Measurements from ENCODE around the gene UBE2B. TPM values are rescaled to one million over a fixed set of nuclear protein-coding genes. Genes with fewer than 3 reads are reported as not detected.
"Not testable (repeated sequence)": the region's sequence is repeated elsewhere in the genome, so short reads cannot be mapped to it uniquely, and the experiment has no call there.

Gene UBE2B
- 21.5 and 30.6 TPM in 2 replicates for total RNA-seq (2012; rRNA removed)

- Histone ChIP-seq H3K4me2 (ENCODE audit: low read length) (peak within 1 kb of the TSS; percentile 89), H3K27me3 (ENCODE audit: control insufficient read depth, insufficient read depth, low read length) (no peaks in the 10 kb centered on the region), H3K4me1 (ENCODE audit: control insufficient read depth, insufficient read depth, low read length) (peaks cover 15% of the 10 kb centered on the region), H3K36me3 (ENCODE audit: insufficient read depth, low read length) (peaks cover 11% of the 10 kb centered on the region), H3K4me3 (ENCODE audit: low read length) (peak within 1 kb of the TSS; percentile 98), H3K9me3 (replicated peaks; ENCODE audit: low read length) (no peaks in the 10 kb centered on the region), H3K9ac (ENCODE audit: low read depth, low read length) (peak within 1 kb of the TSS; percentile 99)
Measured at GRCh38 chr5:134370871-134371833, at the start of gene UBE2B. TSS of gene UBE2B (plus strand) at chr5:134371569. CDS start at chr5:134371596, 27 bp downstream.

- H3K4me2 ChIP-seq (ENCODE audit: low read length) = no peak overlapping the region
Measured at GRCh38 chr5:134327327-134327726, 44.0 kb upstream of the UBE2B start.

GRCh38 chr5:134328619-134329018 is 42.8 kb upstream of the UBE2B start:
- Histone ChIP-seq H3K4me3 (ENCODE audit: low read length) (no peak overlapping the region), H3K27me3 (ENCODE audit: control insufficient read depth, insufficient read depth, low read length) (no peaks in the 10 kb centered on the region), H3K36me3 (ENCODE audit: insufficient read depth, low read length) (no peaks in the 10 kb centered on the region), H3K4me1 (ENCODE audit: control insufficient read depth, insufficient read depth, low read length) (no peaks in the 10 kb centered on the region), H3K4me2 (ENCODE audit: low read length) (no peak overlapping the region), H3K9ac (ENCODE audit: low read depth, low read length) (no peak overlapping the region), H3K9me3 (replicated peaks; ENCODE audit: low read length) (peaks cover 5% of the 10 kb centered on the region)

More at GRCh38 chr5:134327327-134327726, 44.0 kb upstream of the UBE2B start:
- Histone ChIP-seq H3K4me1 (ENCODE audit: control insufficient read depth, insufficient read depth, low read length) (no peaks in the 10 kb centered on the region), H3K9me3 (replicated peaks; ENCODE audit: low read length) (peaks cover 5% of the 10 kb centered on the region), H3K9ac (ENCODE audit: low read depth, low read length) (no peak overlapping the region), H3K4me3 (ENCODE audit: low read length) (no peak overlapping the region), H3K36me3 (ENCODE audit: insufficient read depth, low read length) (no peaks in the 10 kb centered on the region), H3K27me3 (ENCODE audit: control insufficient read depth, insufficient read depth, low read length) (no peaks in the 10 kb centered on the region)

GRCh38 chr5:134336833-134337232 is 34.5 kb upstream of the UBE2B start:
- not testable (repeated sequence) for H3K4me1 ChIP-seq (ENCODE audit: control insufficient read depth, insufficient read depth, low read length); H3K4me2 ChIP-seq (ENCODE audit: low read length); H3K9me3 ChIP-seq (replicated peaks; ENCODE audit: low read length); H3K9ac ChIP-seq (ENCODE audit: low read depth, low read length); H3K36me3 ChIP-seq (ENCODE audit: insufficient read depth, low read length); H3K4me3 ChIP-seq (ENCODE audit: low read length); H3K27me3 ChIP-seq (ENCODE audit: control insufficient read depth, insufficient read depth, low read length)

GRCh38 chr5:134343500-134343899 is 27.9 kb upstream of the UBE2B start:
- H3K9me3 ChIP-seq (replicated peaks; ENCODE audit: low read length); H3K4me1 ChIP-seq (ENCODE audit: control insufficient read depth, insufficient read depth, low read length); H3K4me2 ChIP-seq (ENCODE audit: low read length); H3K4me3 ChIP-seq (ENCODE audit: low read length); H3K9ac ChIP-seq (ENCODE audit: low read depth, low read length); H3K36me3 ChIP-seq (ENCODE audit: insufficient read depth, low read length); H3K27me3 ChIP-seq (ENCODE audit: control insufficient read depth, insufficient read depth, low read length): not testable (repeated sequence)

GRCh38 chr5:134345476-134345875 is 25.9 kb upstream of the UBE2B start:
- H3K4me1 ChIP-seq (ENCODE audit: control insufficient read depth, insufficient read depth, low read length); H3K4me3 ChIP-seq (ENCODE audit: low read length); H3K4me2 ChIP-seq (ENCODE audit: low read length); H3K27me3 ChIP-seq (ENCODE audit: control insufficient read depth, insufficient read depth, low read length); H3K9ac ChIP-seq (ENCODE audit: low read depth, low read length); H3K36me3 ChIP-seq (ENCODE audit: insufficient read depth, low read length); H3K9me3 ChIP-seq (replicated peaks; ENCODE audit: low read length): not testable (repeated sequence)

GRCh38 chr5:134345996-134346395 is 25.4 kb upstream of the UBE2B start:
- H3K4me2 ChIP-seq (ENCODE audit: low read length) = no peak overlapping the region

GRCh38 chr5:134349463-134349862 is 21.9 kb upstream of the UBE2B start:
- Histone ChIP-seq H3K4me2 (ENCODE audit: low read length) (no peak overlapping the region), H3K9me3 (replicated peaks; ENCODE audit: low read length) (no peaks in the 10 kb centered on the region), H3K4me1 (ENCODE audit: control insufficient read depth, insufficient read depth, low read length) (no peaks in the 10 kb centered on the region)

More at GRCh38 chr5:134345996-134346395, 25.4 kb upstream of the UBE2B start:
- Histone ChIP-seq H3K9ac (ENCODE audit: low read depth, low read length) (no peak overlapping the region), H3K4me3 (ENCODE audit: low read length) (no peak overlapping the region), H3K4me1 (ENCODE audit: control insufficient read depth, insufficient read depth, low read length) (no peaks in the 10 kb centered on the region), H3K27me3 (ENCODE audit: control insufficient read depth, insufficient read depth, low read length) (no peaks in the 10 kb centered on the region), H3K9me3 (replicated peaks; ENCODE audit: low read length) (no peaks in the 10 kb centered on the region), H3K36me3 (ENCODE audit: insufficient read depth, low read length) (no peaks in the 10 kb centered on the region)

GRCh38 chr5:134355681-134356080 is 15.7 kb upstream of the UBE2B start:
- Histone ChIP-seq H3K27me3 (ENCODE audit: control insufficient read depth, insufficient read depth, low read length) (no peaks in the 10 kb centered on the region), H3K4me3 (ENCODE audit: low read length) (no peak overlapping the region), H3K4me1 (ENCODE audit: control insufficient read depth, insufficient read depth, low read length) (no peaks in the 10 kb centered on the region), H3K9ac (ENCODE audit: low read depth, low read length) (no peak overlapping the region), H3K36me3 (ENCODE audit: insufficient read depth, low read length) (no peaks in the 10 kb centered on the region), H3K4me2 (ENCODE audit: low read length) (no peak overlapping the region), H3K9me3 (replicated peaks; ENCODE audit: low read length) (no peaks in the 10 kb centered on the region)

More at GRCh38 chr5:134349463-134349862, 21.9 kb upstream of the UBE2B start:
- H3K36me3 ChIP-seq (ENCODE audit: insufficient read depth, low read length) = no peaks in the 10 kb centered on the region
- H3K27me3 ChIP-seq (ENCODE audit: control insufficient read depth, insufficient read depth, low read length) = no peaks in the 10 kb centered on the region
- H3K9ac ChIP-seq (ENCODE audit: low read depth, low read length) = no peak overlapping the region
- no peak overlapping the region for H3K4me3 ChIP-seq (ENCODE audit: low read length)

- peaks cover 17% of the 10 kb centered on the region for H3K4me1 ChIP-seq (ENCODE audit: control insufficient read depth, insufficient read depth, low read length)
- no peaks in the 10 kb centered on the region for H3K27me3 ChIP-seq (ENCODE audit: control insufficient read depth, insufficient read depth, low read length)
- no peaks in the 10 kb centered on the region for H3K9me3 ChIP-seq (replicated peaks; ENCODE audit: low read length)
- no peak overlapping the region for H3K4me3 ChIP-seq (ENCODE audit: low read length)
- no peak overlapping the region for H3K9ac ChIP-seq (ENCODE audit: low read depth, low read length)
- no peaks in the 10 kb centered on the region for H3K36me3 ChIP-seq (ENCODE audit: insufficient read depth, low read length)
- peak overlapping the region; percentile 85 for H3K4me2 ChIP-seq (ENCODE audit: low read length)
Measured at GRCh38 chr5:134365604-134366003, 5.8 kb upstream of the UBE2B start.

GRCh38 chr5:134370311-134370870 is 978 bp upstream of the UBE2B start:
- H3K27me3 ChIP-seq (ENCODE audit: control insufficient read depth, insufficient read depth, low read length) = no peaks in the 10 kb centered on the region
- peak overlapping the region; percentile 99 for H3K9ac ChIP-seq (ENCODE audit: low read depth, low read length)
- H3K4me3 ChIP-seq (ENCODE audit: low read length) = peak overlapping the region; percentile 98

More at GRCh38 chr5:134370311-134370870, 978 bp upstream of the UBE2B start:
- peak overlapping the region; percentile 85 for H3K4me2 ChIP-seq (ENCODE audit: low read length)
- peaks cover 8% of the 10 kb centered on the region for H3K36me3 ChIP-seq (ENCODE audit: insufficient read depth, low read length)
- H3K9me3 ChIP-seq (replicated peaks; ENCODE audit: low read length) = no peaks in the 10 kb centered on the region
- peaks cover 18% of the 10 kb centered on the region for H3K4me1 ChIP-seq (ENCODE audit: control insufficient read depth, insufficient read depth, low read length)
